GM20431 (cell line): ENCODE measurements around the gene SLC2A2.

Experiments used
- in situ Hi-C: fragments of 300-500 bp; cut with MseI, MboI; formaldehyde crosslinking; loops from one replicate; pipeline ENCODE4 v1.15.0; 2020; ENCODE audit warnings: low sequenced_read_pairs; ENCODE audit not compliant: unreplicated experiment

SLC2A2 gene

GRCh38 chr3:171039674-171040073 lies 13.2 kb upstream of the SLC2A2 start:
- in situ Hi-C loops, result no loop called here

- in situ Hi-C loops, result no loop called here
Observed at GRCh38 chr3:171038342-171038741, 11.8 kb upstream of the SLC2A2 start.

- in situ Hi-C loops, result no loop called here
Observed at GRCh38 chr3:171028779-171029232, 2.3 kb upstream of the SLC2A2 start.

GRCh38 chr3:171028025-171028778 lies 1.7 kb upstream of the SLC2A2 start:
- in situ Hi-C loops, result no loop called here

- in situ Hi-C loops, result no loop called here
Observed at GRCh38 chr3:171023566-171023965, 3.0 kb downstream of the SLC2A2 start.

GRCh38 chr3:171021377-171021776 lies 5.1 kb downstream of the SLC2A2 start:
- in situ Hi-C loops, result no loop called here

GRCh38 chr3:171018156-171018935 lies 8.2 kb downstream of the SLC2A2 start:
- in situ Hi-C loops, result no loop called here

- in situ Hi-C loops, result no loop called here
Observed at GRCh38 chr3:171013822-171014748, 12.4 kb downstream of the SLC2A2 start.

- in situ Hi-C loops, result no loop called here
Observed at GRCh38 chr3:171011873-171012336, 14.6 kb downstream of the SLC2A2 start.

- in situ Hi-C loops, result no loop called here
Observed at GRCh38 chr3:171011109-171011872, 15.2 kb downstream of the SLC2A2 start.

GRCh38 chr3:171007316-171007715 lies 19.2 kb downstream of the SLC2A2 start:
- in situ Hi-C loops, result no loop called here

GRCh38 chr3:171005648-171006047 lies 20.9 kb downstream of the SLC2A2 start:
- in situ Hi-C loops, result no loop called here

GRCh38 chr3:171001957-171002694 lies 24.4 kb downstream of the SLC2A2 start:
- in situ Hi-C loops, result no loop called here

GRCh38 chr3:171001250-171001893 lies 25.1 kb downstream of the SLC2A2 start:
- in situ Hi-C loops, result no loop called here

- in situ Hi-C loops, result no loop called here
Observed at GRCh38 chr3:171000281-171000680, 26.2 kb downstream of the SLC2A2 start.

- in situ Hi-C loops, result no loop called here
Observed at GRCh38 chr3:170999737-171000242, 26.7 kb downstream of the SLC2A2 start.

- in situ Hi-C loops, result no loop called here
Observed at GRCh38 chr3:170997961-170998913, 28.3 kb downstream of the SLC2A2 start.
